H9 (cell line): ENCODE data around the gene MYH7. TPM values are rescaled to one million over a fixed set of nuclear protein-coding genes. Genes with fewer than 3 reads are reported as not detected.
"Not testable (repeated sequence)": the region's sequence is repeated elsewhere in the genome, so short reads cannot be mapped to it uniquely, and the experiment has no call there.

Source experiments
- DNase-seq: peaks from one replicate; pipeline ENCODE4 v3.0.0-alpha.2; 2017
- H2AFZ ChIP-seq: one replicate; pipeline ENCODE4 v1.6.1; 2013; ENCODE audit warnings: mild to moderate bottlenecking, low read length, control low read depth, moderate library complexity
- H2AK5ac ChIP-seq: 2 replicates; pipeline ENCODE4 v1.6.1; 2013; ENCODE audit warnings: low read length, control low read depth, mixed read lengths; ENCODE audit not compliant: insufficient read length
- H2BK120ac ChIP-seq: one replicate; pipeline ENCODE4 v1.6.1; 2013; ENCODE audit warnings: low read depth, mild to moderate bottlenecking, low read length, control low read depth, inconsistent platforms; ENCODE audit not compliant: poor library complexity, severe bottlenecking
- H2BK12ac ChIP-seq: 2 replicates; pipeline ENCODE4 v1.6.1; 2013; ENCODE audit warnings: low read length, control low read depth, mixed read lengths, low read depth; ENCODE audit not compliant: insufficient read length
- H2BK15ac ChIP-seq: 2 replicates; pipeline ENCODE4 v1.6.1; 2013; ENCODE audit warnings: low read depth, low read length, control low read depth
- H2BK20ac ChIP-seq: one replicate; pipeline ENCODE4 v1.6.1; 2013; ENCODE audit warnings: low read depth, mild to moderate bottlenecking, low read length, control low read depth, inconsistent platforms; ENCODE audit not compliant: poor library complexity, severe bottlenecking
- H2BK5ac ChIP-seq: 2 replicates; pipeline ENCODE4 v1.6.1; 2013; ENCODE audit warnings: low read length, control low read depth, mixed read lengths; ENCODE audit not compliant: insufficient read length
- H3K14ac ChIP-seq: 2 replicates; pipeline ENCODE4 v1.6.1; 2013; ENCODE audit warnings: low read length, control low read depth; ENCODE audit not compliant: insufficient read depth
- H3K18ac ChIP-seq: 2 replicates; pipeline ENCODE4 v1.6.1; 2013; ENCODE audit warnings: low read depth, mild to moderate bottlenecking, mixed read lengths, low read length, control low read depth; ENCODE audit not compliant: insufficient read length
- H3K23ac ChIP-seq: 2 replicates; pipeline ENCODE4 v1.6.1; 2013; ENCODE audit warnings: low read length, control low read depth, mixed read lengths, low read depth; ENCODE audit not compliant: insufficient read length
- H3K23me2 ChIP-seq: 2 replicates; pipeline ENCODE4 v1.6.1; 2013; ENCODE audit warnings: low read depth, mild to moderate bottlenecking, mixed read lengths, low read length, control low read depth; ENCODE audit not compliant: insufficient read length, poor library complexity, severe bottlenecking
- H3K27ac ChIP-seq: 2 replicates; pipeline ENCODE4 v1.5.1; 2013; ENCODE audit warnings: low read length, control low read depth, mixed read lengths, low read depth; ENCODE audit not compliant: insufficient read length
- H3K27me3 ChIP-seq: 2 replicates; pipeline ENCODE4 v1.6.1; 2013; ENCODE audit warnings: low read length, control low read depth, inconsistent platforms; ENCODE audit not compliant: insufficient read depth
- H3K4ac ChIP-seq: 2 replicates; pipeline ENCODE4 v1.6.1; 2013; ENCODE audit warnings: low read depth, mild to moderate bottlenecking, control low read depth, inconsistent platforms, low read length, moderate library complexity
- H3K4me1 ChIP-seq: 2 replicates; pipeline ENCODE4 v1.6.1; 2013; ENCODE audit warnings: low read length, control low read depth, inconsistent platforms; ENCODE audit not compliant: insufficient read depth
- H3K4me2 ChIP-seq: 2 replicates; pipeline ENCODE4 v1.6.1; 2013; ENCODE audit warnings: low read length, control low read depth, mixed read lengths; ENCODE audit not compliant: insufficient read length, insufficient read depth
- H3K56ac ChIP-seq: 2 replicates; pipeline ENCODE4 v1.6.1; 2013; ENCODE audit warnings: low read depth, mild to moderate bottlenecking, mixed read lengths, low read length, control low read depth; ENCODE audit not compliant: insufficient read length
- H3K79me1 ChIP-seq: 2 replicates; pipeline ENCODE4 v1.6.1; 2013; ENCODE audit warnings: low read depth, mild to moderate bottlenecking, moderate library complexity, low read length, control low read depth, inconsistent platforms; ENCODE audit not compliant: insufficient read depth, poor library complexity, severe bottlenecking
- H3K79me2 ChIP-seq: 2 replicates; pipeline ENCODE4 v1.6.1; 2013; ENCODE audit warnings: low read length, control low read depth, inconsistent platforms; ENCODE audit not compliant: insufficient read depth
- H3K9ac ChIP-seq: 2 replicates; pipeline ENCODE4 v1.6.1; 2013; ENCODE audit warnings: low read length, control low read depth, mixed read lengths; ENCODE audit not compliant: insufficient read length; ENCODE audit errors: extremely low read depth
- H3K9me3 ChIP-seq: one replicate; pipeline ENCODE4 v1.6.1; 2013; ENCODE audit warnings: low read depth, low read length, inconsistent platforms; ENCODE audit not compliant: control insufficient read depth
- H3T11ph ChIP-seq: one replicate; pipeline ENCODE4 v1.6.1; 2013; ENCODE audit warnings: mild to moderate bottlenecking, low read length, control low read depth, inconsistent platforms
- H4K20me1 ChIP-seq: one replicate; pipeline ENCODE4 v1.6.1; 2013; ENCODE audit not compliant: control insufficient read depth, insufficient read length, insufficient read depth
- H4K5ac ChIP-seq: 2 replicates; pipeline ENCODE4 v1.6.1; 2013; ENCODE audit warnings: low read depth, mild to moderate bottlenecking, mixed read lengths, low read length, control low read depth; ENCODE audit not compliant: insufficient read length
- H4K8ac ChIP-seq: replicated peaks from 2 replicates; pipeline ENCODE4 v1.6.1; 2013; ENCODE audit warnings: low read length, control low read depth, mixed read lengths, low read depth; ENCODE audit not compliant: insufficient read length
- H4K91ac ChIP-seq: 2 replicates; pipeline ENCODE4 v1.6.1; 2013; ENCODE audit warnings: low read depth, mild to moderate bottlenecking, moderate library complexity, mixed read lengths, low read length, control low read depth; ENCODE audit not compliant: insufficient read length
- H3K27ac Mint-ChIP-seq, 3 experiments: 2 replicates in 2 of 3; 3 replicates in 1 of 3; pipeline ENCODE4 v1.8.0; 2020 to 2021; ENCODE audit warnings: mixed read lengths in 3 of 3, mild to moderate bottlenecking in 1 of 3, moderate library complexity in 1 of 3
- H3K27me3 Mint-ChIP-seq: 2 replicates; pipeline ENCODE4 v1.8.0; 2021; ENCODE audit warnings: low read depth, mild to moderate bottlenecking, moderate library complexity, mixed read lengths
- H3K36me3 Mint-ChIP-seq, 3 experiments: 2 replicates in 2 of 3; 3 replicates in 1 of 3; pipeline ENCODE4 v1.8.0; 2020 to 2021; ENCODE audit warnings: low read depth in 3 of 3, mixed read lengths in 3 of 3; ENCODE audit not compliant: insufficient read depth in 1 of 3
- H3K4me1 Mint-ChIP-seq, 2 experiments: 2 replicates each; pipeline ENCODE4 v1.8.0; 2020; ENCODE audit warnings: mixed read lengths in 2 of 2
- H3K4me3 Mint-ChIP-seq, 2 experiments: 2 replicates in 1 of 2; 3 replicates in 1 of 2; pipeline ENCODE4 v1.8.0; 2020 to 2021; ENCODE audit warnings: mild to moderate bottlenecking in 2 of 2, mixed read lengths in 2 of 2, moderate library complexity in 1 of 2
- H3K9me3 Mint-ChIP-seq, 2 experiments: 2 replicates in 1 of 2; 3 replicates in 1 of 2; pipeline ENCODE4 v1.8.0; 2020; ENCODE audit warnings: mild to moderate bottlenecking in 2 of 2, mixed read lengths in 2 of 2, moderate library complexity in 1 of 2
- CTCF ChIP-seq: fragments of 200-600 bp; sonication (generic); conservative IDR thresholded peaks from 3 replicates; pipeline ENCODE4 v1.8.0; 2021; ENCODE audit warnings: antibody characterized with exemption, mild to moderate bottlenecking
- WGBS: extraction: QIAGEN DNeasy Blood & Tissue Kit; methylation state at CpG from one replicate; pipeline ENCODE4 v1.1.7; 2013; ENCODE audit warnings: missing lambda C conversion rate, low lambda C conversion rate, mixed read lengths; ENCODE audit not compliant: insufficient read length; ENCODE audit errors: extremely low coverage; 5-methylcytosine and 5-hydroxymethylcytosine counted together
- total RNA-seq: library from RNA; stranded (reverse); gene quantifications from 2 replicates; pipeline ENCODE4 v1.2.1, GENCODE V29; 2021

The MYH7 gene
- total RNA-seq, 1 experiment from 2014 or later = not detected

GRCh38 chr14:23418021-23418420 is 17.4 kb downstream of the MYH7 start:
- Histone ChIP-seq H2AFZ (no peak overlapping the region), H4K5ac (no peak overlapping the region), H2AK5ac (no peak overlapping the region), H3K56ac (no peak overlapping the region), H3K79me2 (no peaks in the 10 kb centered on the region), H4K91ac (no peak overlapping the region), H3K9ac (no peak overlapping the region), H3K23me2 (no peaks in the 10 kb centered on the region), H3K79me1 (no peaks in the 10 kb centered on the region), H3T11ph (no peak overlapping the region), H2BK120ac (no peak overlapping the region), H3K9me3 (no peaks in the 10 kb centered on the region), H3K4ac (no peak overlapping the region), H3K4me1 (no peaks in the 10 kb centered on the region), H3K27me3 (no peaks in the 10 kb centered on the region), H2BK15ac (no peak overlapping the region), H3K14ac (no peak overlapping the region), H2BK12ac (no peak overlapping the region), H4K20me1 (no peaks in the 10 kb centered on the region), H3K23ac (no peak overlapping the region), H3K18ac (no peak overlapping the region), H2BK5ac (no peak overlapping the region), H4K8ac (no peak overlapping the region), H3K4me2 (no peak overlapping the region), H3K27ac (no peak overlapping the region), H2BK20ac (no peak overlapping the region)
- DNase-seq = no peak
- TF ChIP-seq CTCF = no peak
- WGBS = no CpG with 5 or more reads among the region's 21 CpGs
- Mint-ChIP-seq H3K27me3 (peaks cover 39% of the 10 kb centered on the region), H3K27ac (no peak overlapping the region), H3K4me3 (no peak overlapping the region), H3K36me3 (no peaks in the 10 kb centered on the region), H3K4me1 (peaks cover 0 to 5% of the 10 kb centered on the region in 2 experiments; a peak in 3 of 4 replicates), H3K9me3 (peaks cover 0 to 3% of the 10 kb centered on the region in 2 experiments; a peak in 3 of 5 replicates)

- H3K23me2 ChIP-seq, H3K79me2 ChIP-seq, H3K4me3 Mint-ChIP-seq, H2AFZ ChIP-seq, H4K8ac ChIP-seq, H3K4me2 ChIP-seq, H3K4me1 ChIP-seq, H4K20me1 ChIP-seq, H3K9ac ChIP-seq, H4K5ac ChIP-seq, H3K9me3 Mint-ChIP-seq, H3K27me3 ChIP-seq, H3K27ac ChIP-seq, DNase-seq, H3K4me1 Mint-ChIP-seq, H4K91ac ChIP-seq, H2BK5ac ChIP-seq, H2BK12ac ChIP-seq, H2BK20ac ChIP-seq, H3K4ac ChIP-seq, H3K79me1 ChIP-seq, H3K14ac ChIP-seq, H2BK120ac ChIP-seq, H2BK15ac ChIP-seq, H3K23ac ChIP-seq, H3K36me3 Mint-ChIP-seq, H2AK5ac ChIP-seq, H3K56ac ChIP-seq, H3K27ac Mint-ChIP-seq, H3T11ph ChIP-seq, H3K18ac ChIP-seq, H3K9me3 ChIP-seq: not testable (repeated sequence)
- no CpG with 5 or more reads among the region's 12 CpGs for WGBS
- peaks cover 43% of the 10 kb centered on the region for H3K27me3 Mint-ChIP-seq
Observed at GRCh38 chr14:23417269-23417668, 18.2 kb downstream of the MYH7 start.
